SK-N-SH (cell line): ENCODE measurements around the gene ZNF85. TPM values are rescaled to one million over a fixed set of nuclear protein-coding genes. Genes with fewer than 3 reads are reported as not detected.

ENCODE experiments used
- CTCF ChIA-PET: fragments of 300-600, 350-600 bp; formaldehyde crosslinking; extraction: SDS; loops from one replicate; lab custom pipeline; 2021; lab: Yijun Ruan, JAX
- POLR2A ChIA-PET: fragments of 350-600 bp; sonication (Branson Sonifier 250); formaldehyde crosslinking; extraction: SDS; loops from one replicate; lab custom pipeline; 2020; ENCODE audit warnings: antibody characterized with exemption, inconsistent platforms; lab: Yijun Ruan, JAX
- DNase-seq: peaks from one replicate; pipeline ENCODE4 v3.0.0; 2012
- H2AFZ ChIP-seq: fragments of 200-600 bp; sonication (generic); 2 replicates; pipeline ENCODE4 v1.8.1; 2016; ENCODE audit warnings: antibody characterized with exemption, mild to moderate bottlenecking, low read depth
- H3F3A ChIP-seq: fragments of 200-600 bp; sonication (generic); replicated peaks from 2 replicates; pipeline ENCODE3; 2016; ENCODE audit warnings: antibody characterized with exemption, mild to moderate bottlenecking; ENCODE audit not compliant: insufficient read depth
- H3K27ac ChIP-seq, 2 experiments: fragments of 200-500 bp in 1 of 2; fragments of 200-600 bp in 1 of 2; sonication (Bioruptor generic) in 1 of 2; sonication (generic), shearing (Covaris generic) in 1 of 2; 2 replicates each; pipeline versions ENCODE4 v1.5.1 to v1.6.1; 2014 to 2016; ENCODE audit warnings: low read depth in 2 of 2, inconsistent platforms in 1 of 2, low read length in 1 of 2, mild to moderate bottlenecking in 1 of 2, mixed read lengths in 1 of 2
- H3K27me3 ChIP-seq: fragments of 200-600 bp; sonication (generic), shearing (Covaris generic); 2 replicates; pipeline ENCODE4 v1.6.1; 2016; ENCODE audit warnings: mixed run types; ENCODE audit not compliant: insufficient read depth
- H3K36me3 ChIP-seq, 2 experiments: fragments of 200-500 bp in 1 of 2; fragments of 200-600 bp in 1 of 2; sonication (Bioruptor generic) in 1 of 2; sonication (generic) in 1 of 2; replicated peaks in 1 of 2; 2 replicates each; pipeline versions ENCODE3 to v1.5.1; 2014 to 2016; ENCODE audit warnings: low read length in 1 of 2, mild to moderate bottlenecking in 1 of 2; ENCODE audit not compliant: insufficient read depth in 2 of 2, control insufficient read depth in 1 of 2
- H3K4me1 ChIP-seq, 2 experiments: fragments of 200-500 bp in 1 of 2; fragments of 200-600 bp in 1 of 2; sonication (Bioruptor generic) in 1 of 2; sonication (generic), shearing (Covaris generic) in 1 of 2; 2 replicates each; pipeline versions ENCODE4 v1.5.1 to v1.6.1; 2014 to 2016; ENCODE audit warnings: low read depth in 1 of 2, low read length in 1 of 2, mixed run types in 1 of 2; ENCODE audit not compliant: insufficient read depth in 2 of 2, control insufficient read depth in 1 of 2
- H3K4me2 ChIP-seq: fragments of 200-600 bp; sonication (generic), shearing (Covaris generic); 2 replicates; pipeline ENCODE4 v1.6.1; 2017; ENCODE audit warnings: mixed run types
- H3K4me3 ChIP-seq, 2 experiments: fragments of 200-500 bp in 1 of 2; fragments of 200-600 bp in 1 of 2; sonication (Bioruptor generic) in 1 of 2; sonication (generic), shearing (Covaris generic) in 1 of 2; 2 replicates each; pipeline versions ENCODE4 v1.5.1 to v1.8.1; 2014 to 2016; ENCODE audit warnings: low read depth in 2 of 2, inconsistent platforms in 1 of 2, low read length in 1 of 2, mild to moderate bottlenecking in 1 of 2, mixed read lengths in 1 of 2, moderate library complexity in 1 of 2
- H3K79me2 ChIP-seq: fragments of 200-600 bp; sonication (generic); 2 replicates; pipeline ENCODE4 v1.8.1; 2017; ENCODE audit warnings: mild to moderate bottlenecking; ENCODE audit not compliant: insufficient read depth
- H3K9ac ChIP-seq: fragments of 200-600 bp; sonication (generic); 2 replicates; pipeline ENCODE4 v1.6.1; 2017; ENCODE audit warnings: mixed run types
- H3K9me2 ChIP-seq: fragments of 200-600 bp; sonication (generic); 2 replicates; pipeline ENCODE4 v1.6.1; 2017; ENCODE audit warnings: mixed run types
- H3K9me3 ChIP-seq: fragments of 200-600 bp; sonication (generic); 2 replicates; pipeline ENCODE4 v1.6.1; 2017; ENCODE audit warnings: mixed run types, mild to moderate bottlenecking, moderate library complexity
- H4K20me1 ChIP-seq: fragments of 200-600 bp; sonication (generic); 2 replicates; pipeline ENCODE4 v1.6.1; 2017; ENCODE audit warnings: mild to moderate bottlenecking, mixed run types; ENCODE audit not compliant: insufficient read depth
- CHD2 ChIP-seq: fragments of 150-350 bp; IDR thresholded peaks from 2 replicates; pipeline ENCODE4 v1.6.1; 2018; ENCODE audit warnings: low read length; ENCODE audit not compliant: partially characterized antibody
- FOXJ3 ChIP-seq: sonication (generic); formaldehyde crosslinking; IDR thresholded peaks from 2 replicates; pipeline ENCODE4 v1.5.1; 2020; ENCODE audit warnings: mild to moderate bottlenecking, missing genetic modification reagents
- MXI1 ChIP-seq: IDR thresholded peaks from 2 replicates; pipeline ENCODE4 v1.6.1; 2012; ENCODE audit warnings: mild to moderate bottlenecking, low read depth, low read length, improper control_type of control experiment
- NRF1 ChIP-seq: IDR thresholded peaks from 2 replicates; pipeline ENCODE4 v1.6.1; 2012; ENCODE audit warnings: low read depth, mild to moderate bottlenecking, low read length
- RAD21 ChIP-seq: IDR thresholded peaks from 2 replicates; pipeline ENCODE4 v1.6.1; 2012; ENCODE audit warnings: mild to moderate bottlenecking, low read length
- RXRA ChIP-seq: IDR thresholded peaks from 2 replicates; pipeline ENCODE4 v1.4.0; 2012; ENCODE audit warnings: low read depth, mild to moderate bottlenecking, borderline replicate concordance
- SIN3A ChIP-seq: IDR thresholded peaks from 2 replicates; pipeline ENCODE4 v1.6.1; 2012; ENCODE audit warnings: low read depth, mild to moderate bottlenecking, low read length, moderate library complexity, borderline replicate concordance
- SMC3 ChIP-seq: IDR thresholded peaks from 2 replicates; pipeline ENCODE4 v1.6.1; 2012; ENCODE audit warnings: low read depth, low read length, improper control_type of control experiment
- TEAD4 ChIP-seq: IDR thresholded peaks from 2 replicates; pipeline ENCODE4 v1.4.0; 2012; ENCODE audit warnings: mild to moderate bottlenecking, borderline replicate concordance; ENCODE audit not compliant: insufficient read depth
- WGBS: methylation state at CpG from one replicate; pipeline ENCODE4 v1.1.6; 2017; ENCODE audit warnings: low lambda C conversion rate; 5-methylcytosine and 5-hydroxymethylcytosine counted together
- polyA plus RNA-seq, 3 experiments: library from polyadenylated mRNA; depleted of rRNA; stranded (reverse); fragments of >200 nt; gene quantifications; 2 replicates each; pipeline ENCODE4 v1.2.3, GENCODE V29; 2012
- TF ChIP-seq, protein P1 (sequence below): IDR thresholded peaks from 2 replicates; pipeline ENCODE4 v1.6.1; 2012; ENCODE audit warnings: mild to moderate bottlenecking, low read depth, low read length, moderate library complexity
- TF ChIP-seq, protein P2 (sequence below): IDR thresholded peaks from 2 replicates; pipeline ENCODE4; 2012
- TF ChIP-seq, protein P3 (sequence below): IDR thresholded peaks from 2 replicates; pipeline ENCODE4 v1.4.0; 2012; ENCODE audit warnings: low read depth
- TF ChIP-seq, protein P4 (sequence below): IDR thresholded peaks from 2 replicates; pipeline ENCODE4 v1.4.0; 2012; ENCODE audit warnings: low read depth, borderline replicate concordance
- TF ChIP-seq, protein P5 (sequence below): IDR thresholded peaks from 2 replicates; pipeline ENCODE4 v1.4.0; 2012; ENCODE audit warnings: low read depth, borderline replicate concordance

The ZNF85 gene
- polyA plus RNA-seq, 1 of the 3 experiments (the other 2 are of a cell fraction), result 2.0 TPM

DNA sequence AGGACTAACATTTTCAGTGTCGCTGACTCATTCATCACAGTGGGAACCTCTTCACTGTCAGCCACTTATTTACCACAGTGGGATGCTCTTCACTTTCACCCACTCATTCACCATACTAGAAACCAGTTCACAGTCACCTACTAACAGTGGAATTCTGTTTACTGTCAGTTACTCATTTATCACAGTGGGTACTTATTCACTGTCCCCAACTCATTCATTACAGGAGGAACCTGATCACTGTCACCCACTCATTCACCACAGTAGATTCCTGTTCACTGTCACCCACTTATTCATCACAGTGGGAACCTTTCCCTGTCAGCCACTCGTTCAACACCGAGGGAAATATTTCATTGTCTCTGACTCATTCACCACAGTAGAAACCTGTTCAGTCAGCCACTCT is 10.1 kb upstream of the ZNF85 start (continued):
- TF ChIP-seq, protein P1, sequence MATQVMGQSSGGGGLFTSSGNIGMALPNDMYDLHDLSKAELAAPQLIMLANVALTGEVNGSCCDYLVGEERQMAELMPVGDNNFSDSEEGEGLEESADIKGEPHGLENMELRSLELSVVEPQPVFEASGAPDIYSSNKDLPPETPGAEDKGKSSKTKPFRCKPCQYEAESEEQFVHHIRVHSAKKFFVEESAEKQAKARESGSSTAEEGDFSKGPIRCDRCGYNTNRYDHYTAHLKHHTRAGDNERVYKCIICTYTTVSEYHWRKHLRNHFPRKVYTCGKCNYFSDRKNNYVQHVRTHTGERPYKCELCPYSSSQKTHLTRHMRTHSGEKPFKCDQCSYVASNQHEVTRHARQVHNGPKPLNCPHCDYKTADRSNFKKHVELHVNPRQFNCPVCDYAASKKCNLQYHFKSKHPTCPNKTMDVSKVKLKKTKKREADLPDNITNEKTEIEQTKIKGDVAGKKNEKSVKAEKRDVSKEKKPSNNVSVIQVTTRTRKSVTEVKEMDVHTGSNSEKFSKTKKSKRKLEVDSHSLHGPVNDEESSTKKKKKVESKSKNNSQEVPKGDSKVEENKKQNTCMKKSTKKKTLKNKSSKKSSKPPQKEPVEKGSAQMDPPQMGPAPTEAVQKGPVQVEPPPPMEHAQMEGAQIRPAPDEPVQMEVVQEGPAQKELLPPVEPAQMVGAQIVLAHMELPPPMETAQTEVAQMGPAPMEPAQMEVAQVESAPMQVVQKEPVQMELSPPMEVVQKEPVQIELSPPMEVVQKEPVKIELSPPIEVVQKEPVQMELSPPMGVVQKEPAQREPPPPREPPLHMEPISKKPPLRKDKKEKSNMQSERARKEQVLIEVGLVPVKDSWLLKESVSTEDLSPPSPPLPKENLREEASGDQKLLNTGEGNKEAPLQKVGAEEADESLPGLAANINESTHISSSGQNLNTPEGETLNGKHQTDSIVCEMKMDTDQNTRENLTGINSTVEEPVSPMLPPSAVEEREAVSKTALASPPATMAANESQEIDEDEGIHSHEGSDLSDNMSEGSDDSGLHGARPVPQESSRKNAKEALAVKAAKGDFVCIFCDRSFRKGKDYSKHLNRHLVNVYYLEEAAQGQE, result no peak

DNA sequence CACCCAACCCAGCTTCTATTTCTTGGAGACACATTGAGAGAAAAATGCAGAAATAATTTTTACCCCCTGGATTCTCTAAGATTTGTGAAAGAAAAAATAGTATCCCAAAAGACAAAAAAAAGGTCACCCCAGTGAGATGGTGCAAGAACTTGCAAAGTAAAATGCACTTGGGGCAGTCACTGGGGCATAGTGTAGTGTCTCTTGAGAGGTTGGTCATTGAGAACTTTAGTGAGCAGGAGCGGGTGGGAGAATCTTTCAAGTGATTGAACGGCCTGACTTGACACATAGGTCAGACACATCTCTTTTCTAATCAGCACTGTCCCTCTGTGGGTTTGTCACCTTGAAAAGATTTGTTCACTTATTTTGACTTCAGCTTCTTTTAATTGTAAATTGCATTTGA is 2.4 kb downstream of the ZNF85 start:
- Histone ChIP-seq H3K27ac (no peak overlapping the region), H3K4me2 (no peak overlapping the region), H2AFZ (no peak overlapping the region), H4K20me1 (no peaks in the 10 kb centered on the region), H3K27me3 (no peaks in the 10 kb centered on the region), H3K9me3 (no peaks in the 10 kb centered on the region), H3K4me3 (no peak overlapping the region), H3F3A (peaks cover 9% of the 10 kb centered on the region), H3K9ac (no peak overlapping the region), H3K79me2 (peaks cover 48% of the 10 kb centered on the region), H3K4me1 (peaks cover 0 to 2% of the 10 kb centered on the region in 2 experiments; a peak in 2 of 4 replicates), H3K36me3 (peaks cover 0 to 3% of the 10 kb centered on the region in 2 experiments), H3K9me2 (no peaks in the 10 kb centered on the region)
- 83% methylated on average over 2 of the region's 2 CpGs for WGBS
- ChIA-PET CTCF (no interaction called here), POLR2A (no interaction called here)
- no peak for TF ChIP-seq FOXJ3 (CRISPR knock-in tag)
- TF ChIP-seq RXRA, result no peak
- no peak for TF ChIP-seq CHD2
- no peak for TF ChIP-seq SIN3A
- TF ChIP-seq RAD21, result no peak
- TF ChIP-seq, protein P2, sequence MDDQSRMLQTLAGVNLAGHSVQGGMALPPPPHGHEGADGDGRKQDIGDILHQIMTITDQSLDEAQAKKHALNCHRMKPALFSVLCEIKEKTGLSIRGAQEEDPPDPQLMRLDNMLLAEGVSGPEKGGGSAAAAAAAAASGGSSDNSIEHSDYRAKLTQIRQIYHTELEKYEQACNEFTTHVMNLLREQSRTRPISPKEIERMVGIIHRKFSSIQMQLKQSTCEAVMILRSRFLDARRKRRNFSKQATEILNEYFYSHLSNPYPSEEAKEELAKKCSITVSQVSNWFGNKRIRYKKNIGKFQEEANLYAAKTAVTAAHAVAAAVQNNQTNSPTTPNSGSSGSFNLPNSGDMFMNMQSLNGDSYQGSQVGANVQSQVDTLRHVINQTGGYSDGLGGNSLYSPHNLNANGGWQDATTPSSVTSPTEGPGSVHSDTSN, result no peak
- DNase-seq, result no peak

DNA sequence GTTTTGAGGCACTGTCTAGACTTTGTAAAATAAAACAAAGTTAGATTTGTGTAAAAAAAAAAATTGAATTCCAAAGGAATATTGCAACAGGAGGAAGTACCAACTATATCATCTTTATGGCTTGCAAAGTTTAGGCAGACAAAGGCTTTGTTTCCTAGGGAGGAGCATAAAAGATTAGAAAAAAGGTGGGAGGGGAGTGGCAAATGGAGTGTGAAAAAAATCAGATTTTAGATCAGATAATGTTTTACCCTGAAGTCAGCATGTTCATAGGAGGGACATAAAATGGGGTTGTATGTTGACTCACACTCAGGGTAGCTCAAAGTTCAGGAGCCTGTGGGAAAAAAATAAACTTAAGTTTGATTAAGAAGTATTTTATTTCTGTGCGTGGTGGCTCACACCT is 3.7 kb downstream of the ZNF85 start:
- Histone ChIP-seq H3K9me3 (no peaks in the 10 kb centered on the region), H4K20me1 (no peaks in the 10 kb centered on the region), H3K27ac (no peak overlapping the region), H3K4me3 (no peak overlapping the region), H2AFZ (no peak overlapping the region), H3K4me1 (peaks cover 0 to 2% of the 10 kb centered on the region in 2 experiments; a peak in 2 of 4 replicates), H3K36me3 (peaks cover 0 to 8% of the 10 kb centered on the region in 2 experiments), H3K79me2 (peaks cover 57% of the 10 kb centered on the region), H3K27me3 (no peaks in the 10 kb centered on the region), H3K4me2 (no peak overlapping the region), H3K9ac (no peak overlapping the region), H3K9me2 (no peaks in the 10 kb centered on the region), H3F3A (peaks cover 9% of the 10 kb centered on the region)
- DNase-seq, result no peak
- 100% methylated on average over 1 of the region's 1 CpG for WGBS
- TF ChIP-seq SMC3 (no peak), TEAD4 (no peak), NRF1 (no peak), MXI1 (no peak)
- TF ChIP-seq, protein P3, sequence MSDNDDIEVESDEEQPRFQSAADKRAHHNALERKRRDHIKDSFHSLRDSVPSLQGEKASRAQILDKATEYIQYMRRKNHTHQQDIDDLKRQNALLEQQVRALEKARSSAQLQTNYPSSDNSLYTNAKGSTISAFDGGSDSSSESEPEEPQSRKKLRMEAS, result no peak
- TF ChIP-seq, protein P4, sequence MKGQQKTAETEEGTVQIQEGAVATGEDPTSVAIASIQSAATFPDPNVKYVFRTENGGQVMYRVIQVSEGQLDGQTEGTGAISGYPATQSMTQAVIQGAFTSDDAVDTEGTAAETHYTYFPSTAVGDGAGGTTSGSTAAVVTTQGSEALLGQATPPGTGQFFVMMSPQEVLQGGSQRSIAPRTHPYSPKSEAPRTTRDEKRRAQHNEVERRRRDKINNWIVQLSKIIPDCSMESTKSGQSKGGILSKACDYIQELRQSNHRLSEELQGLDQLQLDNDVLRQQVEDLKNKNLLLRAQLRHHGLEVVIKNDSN, result no peak
- TF ChIP-seq, protein P5, sequence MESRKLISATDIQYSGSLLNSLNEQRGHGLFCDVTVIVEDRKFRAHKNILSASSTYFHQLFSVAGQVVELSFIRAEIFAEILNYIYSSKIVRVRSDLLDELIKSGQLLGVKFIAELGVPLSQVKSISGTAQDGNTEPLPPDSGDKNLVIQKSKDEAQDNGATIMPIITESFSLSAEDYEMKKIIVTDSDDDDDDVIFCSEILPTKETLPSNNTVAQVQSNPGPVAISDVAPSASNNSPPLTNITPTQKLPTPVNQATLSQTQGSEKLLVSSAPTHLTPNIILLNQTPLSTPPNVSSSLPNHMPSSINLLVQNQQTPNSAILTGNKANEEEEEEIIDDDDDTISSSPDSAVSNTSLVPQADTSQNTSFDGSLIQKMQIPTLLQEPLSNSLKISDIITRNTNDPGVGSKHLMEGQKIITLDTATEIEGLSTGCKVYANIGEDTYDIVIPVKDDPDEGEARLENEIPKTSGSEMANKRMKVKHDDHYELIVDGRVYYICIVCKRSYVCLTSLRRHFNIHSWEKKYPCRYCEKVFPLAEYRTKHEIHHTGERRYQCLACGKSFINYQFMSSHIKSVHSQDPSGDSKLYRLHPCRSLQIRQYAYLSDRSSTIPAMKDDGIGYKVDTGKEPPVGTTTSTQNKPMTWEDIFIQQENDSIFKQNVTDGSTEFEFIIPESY, result no peak
- ChIA-PET POLR2A (no interaction called here), CTCF (no interaction called here)
